ENCODE results near the gene KSR2. TPM values are rescaled to one million over a fixed set of nuclear protein-coding genes. Genes with fewer than 3 reads are reported as not detected.
"Not testable (repeated sequence)": the region's sequence is repeated elsewhere in the genome, so short reads cannot be mapped to it uniquely, and the experiment has no call there.

Gene KSR2
- total and polyA plus RNA-seq, 7 donors, result under 0.01 to 1.1 (median 0.41) TPM

DNA sequence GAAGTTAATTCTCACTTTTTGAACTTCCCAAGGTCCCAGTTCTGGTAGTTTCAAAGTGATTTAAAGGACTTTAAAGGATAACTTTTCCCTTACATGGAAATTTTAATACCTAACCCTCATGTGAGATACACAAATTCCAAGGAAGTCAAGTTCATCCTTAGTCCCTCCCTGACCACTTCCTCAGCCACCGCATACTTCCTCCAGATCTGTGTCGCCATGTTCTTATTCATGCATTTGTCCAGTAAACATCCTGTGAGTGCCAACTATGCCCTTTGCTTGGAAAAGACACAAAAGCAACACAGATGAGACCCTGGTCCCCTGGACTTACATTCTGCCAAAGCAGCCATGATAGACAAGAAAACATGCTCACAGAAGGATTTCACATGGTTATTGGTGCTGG, 206.6 kb downstream of the KSR2 start:
- DNase-seq, result no peak
- WGBS, 2 donors, result 73 to 91% methylated on average over 2 of the region's 2 CpGs
- TF ChIP-seq EP300 (IDR thresholded peaks at IDR 0.05) (no peak), POLR2A (IDR thresholded peaks at IDR 0.05) (no peak), POLR2AphosphoS5 (IDR thresholded peaks at IDR 0.05) (no peak)
- TF ChIP-seq, protein P1, sequence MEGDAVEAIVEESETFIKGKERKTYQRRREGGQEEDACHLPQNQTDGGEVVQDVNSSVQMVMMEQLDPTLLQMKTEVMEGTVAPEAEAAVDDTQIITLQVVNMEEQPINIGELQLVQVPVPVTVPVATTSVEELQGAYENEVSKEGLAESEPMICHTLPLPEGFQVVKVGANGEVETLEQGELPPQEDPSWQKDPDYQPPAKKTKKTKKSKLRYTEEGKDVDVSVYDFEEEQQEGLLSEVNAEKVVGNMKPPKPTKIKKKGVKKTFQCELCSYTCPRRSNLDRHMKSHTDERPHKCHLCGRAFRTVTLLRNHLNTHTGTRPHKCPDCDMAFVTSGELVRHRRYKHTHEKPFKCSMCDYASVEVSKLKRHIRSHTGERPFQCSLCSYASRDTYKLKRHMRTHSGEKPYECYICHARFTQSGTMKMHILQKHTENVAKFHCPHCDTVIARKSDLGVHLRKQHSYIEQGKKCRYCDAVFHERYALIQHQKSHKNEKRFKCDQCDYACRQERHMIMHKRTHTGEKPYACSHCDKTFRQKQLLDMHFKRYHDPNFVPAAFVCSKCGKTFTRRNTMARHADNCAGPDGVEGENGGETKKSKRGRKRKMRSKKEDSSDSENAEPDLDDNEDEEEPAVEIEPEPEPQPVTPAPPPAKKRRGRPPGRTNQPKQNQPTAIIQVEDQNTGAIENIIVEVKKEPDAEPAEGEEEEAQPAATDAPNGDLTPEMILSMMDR (IDR thresholded peaks at IDR 0.05), result no peak
- no peak overlapping the region for H3K27ac ChIP-seq
- intact Hi-C loops (cut with DNase I), result no loop called here
- no peaks in the 10 kb centered on the region for H3K36me3 ChIP-seq
- peaks cover 0 to 5% (median 2%) of the 10 kb centered on the region in 4 donors for H3K9me3 ChIP-seq
- no peak overlapping the region for H3K4me3 ChIP-seq
- no peaks in the 10 kb centered on the region for H3K27me3 ChIP-seq
- no peaks in the 10 kb centered on the region for H3K4me1 ChIP-seq

DNA sequence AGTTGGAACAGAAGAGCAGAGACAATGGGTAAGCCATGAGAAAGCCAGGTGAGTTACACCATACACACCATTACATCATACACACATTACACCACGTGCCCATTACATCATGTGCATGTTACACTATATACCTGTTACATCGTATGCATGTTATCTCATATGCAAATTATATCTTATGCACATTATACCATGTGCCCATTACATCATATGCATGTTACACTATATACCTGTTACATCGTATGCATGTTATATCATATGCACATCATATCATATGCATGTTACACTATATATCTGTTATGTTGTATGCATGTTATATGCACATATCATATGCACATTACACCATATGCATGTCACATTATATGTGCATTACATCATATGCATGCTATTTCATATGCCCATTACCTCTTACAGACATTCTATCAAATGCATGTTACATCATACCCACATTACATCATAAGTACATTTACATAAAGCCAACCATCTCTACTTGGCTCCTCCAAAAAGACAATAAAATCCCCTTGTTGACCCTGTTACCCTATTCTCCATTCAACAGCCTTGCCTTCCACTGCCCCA, 207.2 kb downstream of the KSR2 start:
- Histone ChIP-seq H3K27ac (no peak overlapping the region), H3K36me3 (no peaks in the 10 kb centered on the region), H3K4me3 (no peak overlapping the region), H3K4me1 (no peaks in the 10 kb centered on the region), H3K27me3 (no peaks in the 10 kb centered on the region), H3K9me3 (peaks cover 0 to 5% (median 2%) of the 10 kb centered on the region in 4 donors)
- no peak for DNase-seq
- intact Hi-C loops (cut with DNase I), result no loop called here
- TF ChIP-seq, protein P1 (IDR thresholded peaks at IDR 0.05), result no peak
- TF ChIP-seq POLR2A (IDR thresholded peaks at IDR 0.05) (no peak), EP300 (IDR thresholded peaks at IDR 0.05) (no peak), POLR2AphosphoS5 (IDR thresholded peaks at IDR 0.05) (no peak)
- 93 to 96% methylated on average over 3 of the region's 3 CpGs for WGBS, 2 donors

DNA sequence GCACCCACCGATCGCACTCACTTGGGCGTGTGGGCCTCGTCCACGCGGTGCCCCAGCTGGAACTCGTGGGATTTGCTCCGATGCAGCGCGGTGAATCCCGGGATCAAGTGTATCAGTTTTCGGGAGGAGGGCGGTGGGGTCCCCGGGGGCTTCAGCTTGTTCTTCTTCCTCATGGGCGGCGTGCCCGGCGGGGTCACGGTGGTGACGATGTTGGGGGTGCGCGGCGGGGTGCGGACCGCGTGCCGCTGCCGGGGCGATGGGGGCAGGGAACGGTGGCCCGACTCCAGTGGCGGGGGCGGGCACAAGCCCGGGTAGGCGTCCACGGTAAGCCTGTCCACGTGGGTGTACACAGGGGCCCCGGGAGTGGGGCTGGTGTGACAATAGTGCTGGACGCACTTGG, 207.8 kb downstream of the KSR2 start:
- intact Hi-C loops (cut with DNase I), result no loop called here
- 97% methylated on average over 39 of the region's 39 CpGs for WGBS, 2 donors
- no peaks in the 10 kb centered on the region for H3K4me1 ChIP-seq
- H3K4me3 ChIP-seq, result no peak overlapping the region
- TF ChIP-seq POLR2A (IDR thresholded peaks at IDR 0.05) (no peak), POLR2AphosphoS5 (IDR thresholded peaks at IDR 0.05) (no peak), EP300 (IDR thresholded peaks at IDR 0.05) (no peak)
- TF ChIP-seq, protein P1 (IDR thresholded peaks at IDR 0.05), result no peak
- H3K27ac ChIP-seq, result no peak overlapping the region
- DNase-seq, result no peak
- no peaks in the 10 kb centered on the region for H3K36me3 ChIP-seq
- no peaks in the 10 kb centered on the region for H3K27me3 ChIP-seq
- peaks cover 0 to 3% (median under 1%) of the 10 kb centered on the region in 4 donors for H3K9me3 ChIP-seq

DNA sequence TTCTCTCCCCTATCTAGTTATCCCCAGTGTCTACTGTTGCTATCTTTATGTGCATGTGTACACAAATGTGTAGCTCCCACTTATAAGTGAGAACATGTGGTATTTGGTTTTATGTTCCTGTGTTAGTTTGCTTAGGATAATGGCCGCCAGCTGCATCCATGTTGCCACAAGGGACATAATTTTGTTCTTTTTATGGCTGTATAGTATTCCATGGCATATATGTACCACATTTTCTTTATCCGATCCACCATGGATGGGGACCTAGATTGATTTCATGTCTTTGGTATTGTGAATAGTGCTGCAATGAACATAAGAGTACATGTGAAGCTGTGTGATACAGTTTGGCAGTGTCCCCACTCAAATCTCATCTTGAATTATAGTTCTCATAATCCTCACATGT, 218.1 kb downstream of the KSR2 start:
- Histone ChIP-seq H3K36me3 (no peaks in the 10 kb centered on the region), H3K4me1 (no peaks in the 10 kb centered on the region), H3K27me3 (no peaks in the 10 kb centered on the region), H3K4me3 (no peak overlapping the region), H3K9me3 (no peaks in the 10 kb centered on the region), H3K27ac (no peak overlapping the region)
- no peak for TF ChIP-seq POLR2A (IDR thresholded peaks at IDR 0.05)
- no peak for TF ChIP-seq POLR2AphosphoS5 (IDR thresholded peaks at IDR 0.05)
- no peak for TF ChIP-seq EP300 (IDR thresholded peaks at IDR 0.05)
- TF ChIP-seq, protein P1 (IDR thresholded peaks at IDR 0.05), result no peak
- 94 to 95% methylated on average over 2 of the region's 2 CpGs for WGBS, 2 donors
- intact Hi-C loops (cut with DNase I), result no loop called here
- no peak for DNase-seq

DNA sequence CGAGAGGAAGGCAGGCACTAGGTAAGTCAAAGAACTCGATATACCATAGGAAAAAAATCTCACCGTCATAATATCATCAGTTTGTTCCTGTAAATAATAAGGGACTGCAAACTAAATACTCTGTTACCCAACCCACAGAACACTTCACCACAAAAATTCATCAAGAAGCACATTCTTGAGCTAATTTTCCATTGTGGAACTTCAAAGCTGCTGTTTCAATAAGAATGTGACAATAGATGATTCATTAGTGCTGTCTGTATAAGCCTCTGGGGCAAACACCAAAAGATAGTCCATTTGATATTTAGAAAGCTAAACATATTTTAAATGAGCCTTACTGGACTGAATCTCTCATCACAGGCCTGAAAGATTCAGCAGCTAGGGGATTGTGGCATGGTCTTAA, 219.4 kb downstream of the KSR2 start:
- Histone ChIP-seq H3K36me3 (no peaks in the 10 kb centered on the region), H3K27ac (no peak overlapping the region), H3K27me3 (no peaks in the 10 kb centered on the region), H3K9me3 (no peaks in the 10 kb centered on the region), H3K4me3 (no peak overlapping the region), H3K4me1 (no peaks in the 10 kb centered on the region)
- TF ChIP-seq, protein P1 (IDR thresholded peaks at IDR 0.05), result no peak
- no peak for TF ChIP-seq POLR2A (IDR thresholded peaks at IDR 0.05)
- TF ChIP-seq EP300 (IDR thresholded peaks at IDR 0.05), result no peak
- TF ChIP-seq POLR2AphosphoS5 (IDR thresholded peaks at IDR 0.05), result no peak
- WGBS, 2 donors, result 84 to 93% methylated on average over 3 of the region's 3 CpGs
- intact Hi-C loops (cut with DNase I), result no loop called here
- no peak for DNase-seq

DNA sequence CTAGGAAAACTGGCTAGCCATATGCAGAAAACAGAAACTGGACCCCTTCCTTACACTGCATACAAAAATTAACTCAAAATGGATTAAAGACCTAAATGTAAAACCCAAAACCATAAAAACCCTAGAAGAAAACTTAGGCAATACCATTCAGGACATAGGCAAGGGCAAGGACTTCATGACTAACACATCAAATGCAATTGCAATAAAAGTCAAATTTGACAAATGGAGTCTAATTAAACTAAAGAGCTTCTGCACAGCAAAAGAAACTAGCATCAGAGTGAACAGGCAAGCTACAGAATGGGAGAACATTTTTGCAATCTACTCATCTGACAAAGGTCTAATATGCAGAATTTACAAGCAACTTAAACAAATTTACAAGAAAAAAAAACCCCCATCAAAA, 222.4 kb downstream of the KSR2 start:
- intact Hi-C loops (cut with DNase I); H3K27ac ChIP-seq; H3K27me3 ChIP-seq; H3K4me1 ChIP-seq; H3K9me3 ChIP-seq; DNase-seq; H3K4me3 ChIP-seq; H3K36me3 ChIP-seq: not testable (repeated sequence)
